DND-41 (cell line): ENCODE measurements around the gene NOS1AP.

ENCODE experiments used
- EZH2 ChIP-seq: IDR thresholded peaks from 3 replicates; pipeline ENCODE4 v1.6.1; 2012; ENCODE audit warnings: borderline replicate concordance, low read depth, mild to moderate bottlenecking, moderate library complexity, low read length, inconsistent platforms; ENCODE audit not compliant: severe bottlenecking
- TF ChIP-seq, protein P1 (sequence below): IDR thresholded peaks from 2 replicates; pipeline ENCODE4 v1.5.1; 2012; ENCODE audit warnings: borderline replicate concordance, low read length, moderate library complexity, mild to moderate bottlenecking; ENCODE audit not compliant: poor library complexity, severe bottlenecking; ENCODE audit errors: extremely low read depth

DNA sequence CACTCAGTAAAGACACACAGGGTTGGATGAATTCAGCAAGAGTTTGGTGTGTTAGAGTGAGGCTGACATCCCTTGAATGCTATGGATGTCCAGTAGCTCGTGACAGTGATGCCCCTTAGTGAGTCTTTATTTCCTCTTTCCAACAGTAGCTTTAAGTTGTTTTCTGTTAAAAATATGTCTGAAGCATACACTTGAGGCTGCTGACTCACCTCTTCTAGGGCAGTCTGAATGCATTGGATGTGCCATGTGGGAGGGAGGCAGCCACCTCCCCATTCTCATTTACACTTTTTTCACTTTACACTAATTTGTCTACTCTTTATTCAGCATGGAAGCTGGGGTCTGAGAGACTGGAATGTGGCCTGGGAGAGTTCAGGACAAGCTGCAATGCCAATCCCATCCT lies 17.6 kb downstream of the NOS1AP start:
- TF ChIP-seq, protein P1, sequence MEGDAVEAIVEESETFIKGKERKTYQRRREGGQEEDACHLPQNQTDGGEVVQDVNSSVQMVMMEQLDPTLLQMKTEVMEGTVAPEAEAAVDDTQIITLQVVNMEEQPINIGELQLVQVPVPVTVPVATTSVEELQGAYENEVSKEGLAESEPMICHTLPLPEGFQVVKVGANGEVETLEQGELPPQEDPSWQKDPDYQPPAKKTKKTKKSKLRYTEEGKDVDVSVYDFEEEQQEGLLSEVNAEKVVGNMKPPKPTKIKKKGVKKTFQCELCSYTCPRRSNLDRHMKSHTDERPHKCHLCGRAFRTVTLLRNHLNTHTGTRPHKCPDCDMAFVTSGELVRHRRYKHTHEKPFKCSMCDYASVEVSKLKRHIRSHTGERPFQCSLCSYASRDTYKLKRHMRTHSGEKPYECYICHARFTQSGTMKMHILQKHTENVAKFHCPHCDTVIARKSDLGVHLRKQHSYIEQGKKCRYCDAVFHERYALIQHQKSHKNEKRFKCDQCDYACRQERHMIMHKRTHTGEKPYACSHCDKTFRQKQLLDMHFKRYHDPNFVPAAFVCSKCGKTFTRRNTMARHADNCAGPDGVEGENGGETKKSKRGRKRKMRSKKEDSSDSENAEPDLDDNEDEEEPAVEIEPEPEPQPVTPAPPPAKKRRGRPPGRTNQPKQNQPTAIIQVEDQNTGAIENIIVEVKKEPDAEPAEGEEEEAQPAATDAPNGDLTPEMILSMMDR: no peak
- TF ChIP-seq EZH2: no peak
